DOHH2 (cell line): ENCODE results near the gene NCF4.

Experiments
- H3F3A ChIP-seq: fragments of 200-600 bp; sonication (generic), shearing (Covaris generic); 2 replicates; pipeline ENCODE4 v1.6.0; 2016; ENCODE audit warnings: antibody characterized with exemption, mild to moderate bottlenecking; ENCODE audit not compliant: control insufficient read depth, insufficient read depth
- H3K27ac ChIP-seq: fragments of 200-600 bp; sonication (generic); 2 replicates; pipeline ENCODE4 v1.5.1; 2014; ENCODE audit warnings: low read depth, mild to moderate bottlenecking, low read length, moderate library complexity
- H3K27me3 ChIP-seq: fragments of 200-600 bp; sonication (generic); 2 replicates; pipeline ENCODE4 v1.6.1; 2014; ENCODE audit warnings: mild to moderate bottlenecking, low read length, mixed read lengths; ENCODE audit not compliant: control insufficient read depth
- H3K36me3 ChIP-seq: fragments of 200-600 bp; sonication (generic); 2 replicates; pipeline ENCODE4 v1.6.1; 2014; ENCODE audit warnings: mild to moderate bottlenecking, low read length, moderate library complexity, mixed read lengths; ENCODE audit not compliant: control insufficient read depth
- H3K4me1 ChIP-seq: fragments of 200-600 bp; sonication (generic); 2 replicates; pipeline ENCODE4 v1.6.1; 2014; ENCODE audit warnings: mild to moderate bottlenecking, low read length, mixed read lengths; ENCODE audit not compliant: control insufficient read depth
- H3K4me2 ChIP-seq: fragments of 200-600 bp; sonication (generic); 2 replicates; pipeline ENCODE4 v1.6.0; 2014; ENCODE audit warnings: mild to moderate bottlenecking, low read length, moderate library complexity
- H3K4me3 ChIP-seq: fragments of 200-600 bp; sonication (generic); 2 replicates; pipeline ENCODE4 v1.5.1; 2014; ENCODE audit warnings: mild to moderate bottlenecking, low read length, mixed read lengths
- H3K79me2 ChIP-seq: fragments of 200-600 bp; sonication (generic); 2 replicates; pipeline ENCODE4 v1.6.1; 2014; ENCODE audit warnings: mild to moderate bottlenecking, low read length, mixed read lengths; ENCODE audit not compliant: control insufficient read depth
- H3K9me2 ChIP-seq: fragments of 200-600 bp; sonication (generic); replicated peaks from 2 replicates; pipeline ENCODE4 v1.6.1; 2014; ENCODE audit warnings: mild to moderate bottlenecking, low read length, mixed read lengths; ENCODE audit not compliant: control insufficient read depth
- H3K9me3 ChIP-seq: fragments of 200-600 bp; sonication (generic); 2 replicates; pipeline ENCODE4 v1.6.1; 2014; ENCODE audit warnings: antibody characterized with exemption, low read length, mixed read lengths; ENCODE audit not compliant: control insufficient read depth, insufficient read depth
- H4K20me1 ChIP-seq: fragments of 200-600 bp; sonication (generic); 2 replicates; pipeline ENCODE4 v1.6.0; 2014; ENCODE audit warnings: low read depth, mild to moderate bottlenecking, antibody characterized with exemption, low read length, moderate library complexity; ENCODE audit not compliant: control insufficient read depth, insufficient read depth
- EZH2phosphoT487 ChIP-seq: fragments of 200-600 bp; sonication (generic); IDR thresholded peaks from 2 replicates; pipeline ENCODE4 v1.6.1; 2017; ENCODE audit warnings: borderline replicate concordance, mild to moderate bottlenecking, antibody characterized with exemption, low read length, moderate library complexity, mixed read lengths
- TF ChIP-seq, protein P1 (sequence below): fragments of 200-600 bp; sonication (generic); IDR thresholded peaks from one replicate; pipeline ENCODE4 v1.5.1; 2014; ENCODE audit warnings: antibody characterized with exemption, mild to moderate bottlenecking, low read depth, low read length; ENCODE audit not compliant: poor library complexity, severe bottlenecking

Gene NCF4

GRCh38 chr22:36875741-36876140 lies 14.9 kb downstream of the NCF4 start:
- no peak overlapping the region for H3K4me2 ChIP-seq
- H3K79me2 ChIP-seq, result no peaks in the 10 kb centered on the region
- no peaks in the 10 kb centered on the region for H3K9me2 ChIP-seq
- H3K27me3 ChIP-seq, result no peaks in the 10 kb centered on the region
- TF ChIP-seq, protein P1, sequence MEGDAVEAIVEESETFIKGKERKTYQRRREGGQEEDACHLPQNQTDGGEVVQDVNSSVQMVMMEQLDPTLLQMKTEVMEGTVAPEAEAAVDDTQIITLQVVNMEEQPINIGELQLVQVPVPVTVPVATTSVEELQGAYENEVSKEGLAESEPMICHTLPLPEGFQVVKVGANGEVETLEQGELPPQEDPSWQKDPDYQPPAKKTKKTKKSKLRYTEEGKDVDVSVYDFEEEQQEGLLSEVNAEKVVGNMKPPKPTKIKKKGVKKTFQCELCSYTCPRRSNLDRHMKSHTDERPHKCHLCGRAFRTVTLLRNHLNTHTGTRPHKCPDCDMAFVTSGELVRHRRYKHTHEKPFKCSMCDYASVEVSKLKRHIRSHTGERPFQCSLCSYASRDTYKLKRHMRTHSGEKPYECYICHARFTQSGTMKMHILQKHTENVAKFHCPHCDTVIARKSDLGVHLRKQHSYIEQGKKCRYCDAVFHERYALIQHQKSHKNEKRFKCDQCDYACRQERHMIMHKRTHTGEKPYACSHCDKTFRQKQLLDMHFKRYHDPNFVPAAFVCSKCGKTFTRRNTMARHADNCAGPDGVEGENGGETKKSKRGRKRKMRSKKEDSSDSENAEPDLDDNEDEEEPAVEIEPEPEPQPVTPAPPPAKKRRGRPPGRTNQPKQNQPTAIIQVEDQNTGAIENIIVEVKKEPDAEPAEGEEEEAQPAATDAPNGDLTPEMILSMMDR, result no peak
- no peak for TF ChIP-seq EZH2phosphoT487
- peaks cover 3% of the 10 kb centered on the region; the same call in 1 of the 2 replicates for H3K4me1 ChIP-seq
- H3K27ac ChIP-seq, result no peak overlapping the region
- H3F3A ChIP-seq, result no peaks in the 10 kb centered on the region
- H3K36me3 ChIP-seq, result peaks cover 62% of the 10 kb centered on the region
- no peaks in the 10 kb centered on the region for H4K20me1 ChIP-seq
- no peak overlapping the region for H3K4me3 ChIP-seq
- no peaks in the 10 kb centered on the region for H3K9me3 ChIP-seq

DNA sequence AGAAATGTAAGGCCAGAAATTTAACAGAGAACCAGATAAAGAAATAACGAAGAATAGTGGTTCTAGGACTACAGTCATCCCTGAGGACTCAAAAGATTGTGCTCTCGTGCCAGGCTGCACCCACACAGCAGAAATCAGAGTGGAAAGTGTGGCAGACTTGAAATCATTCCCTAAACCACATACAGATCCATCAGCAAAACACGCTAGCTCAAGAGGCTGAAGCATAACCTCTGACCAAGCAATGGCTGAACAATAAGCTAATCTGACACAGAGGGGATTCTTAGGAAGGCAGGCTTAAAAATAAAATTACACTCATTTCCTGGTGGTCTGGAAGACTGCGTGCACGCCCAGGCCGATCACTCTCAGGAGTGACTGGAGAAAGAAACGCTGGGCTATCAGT lies 19.0 kb downstream of the NCF4 start:
- no peaks in the 10 kb centered on the region for H3K9me2 ChIP-seq
- no peaks in the 10 kb centered on the region for H3K4me1 ChIP-seq
- no peak overlapping the region for H3K27ac ChIP-seq
- no peaks in the 10 kb centered on the region for H3K79me2 ChIP-seq
- H3K4me2 ChIP-seq, result no peak overlapping the region
- H3F3A ChIP-seq, result no peaks in the 10 kb centered on the region
- no peaks in the 10 kb centered on the region for H4K20me1 ChIP-seq
- peaks cover 8% of the 10 kb centered on the region; the same call in 1 of the 2 replicates for H3K9me3 ChIP-seq
- H3K36me3 ChIP-seq, result peaks cover 23% of the 10 kb centered on the region
- no peak overlapping the region for H3K4me3 ChIP-seq
- TF ChIP-seq, protein P1, result no peak
- TF ChIP-seq EZH2phosphoT487, result no peak
- H3K27me3 ChIP-seq, result peaks cover 8% of the 10 kb centered on the region

DNA sequence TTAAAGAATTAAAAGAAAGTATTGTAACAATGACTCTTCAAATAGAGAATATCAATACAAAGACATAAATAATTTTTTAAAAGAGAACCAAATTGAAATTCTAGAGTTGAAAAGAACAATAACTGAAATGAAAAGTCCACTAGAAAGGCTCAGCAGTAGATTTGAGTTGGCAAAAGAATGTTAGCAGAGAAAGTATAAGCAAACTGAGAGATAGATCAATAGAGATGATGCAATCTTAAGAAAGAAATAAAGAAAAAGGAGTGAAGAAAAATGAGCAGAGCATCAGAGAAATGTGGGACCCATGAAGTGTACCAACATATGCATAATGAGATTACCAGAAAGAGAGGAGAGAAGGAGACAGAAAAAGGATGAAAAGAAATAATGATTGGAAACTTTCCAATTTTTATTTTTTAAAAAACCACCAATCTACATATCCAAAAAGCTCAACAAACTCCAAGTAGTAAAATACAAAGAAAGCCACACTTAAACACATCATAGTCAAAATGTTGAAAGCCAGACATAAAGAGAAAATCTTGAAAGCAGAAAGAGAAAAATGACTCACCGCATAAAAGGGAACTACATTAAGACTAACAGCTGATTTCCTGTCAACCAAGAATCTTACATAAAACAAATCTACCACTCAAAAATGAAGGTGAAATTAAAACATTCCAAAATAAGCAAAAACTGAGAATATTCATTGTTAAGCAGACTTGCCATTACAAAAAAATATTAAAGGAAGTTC lies 20.9 kb downstream of the NCF4 start:
- Histone ChIP-seq H3K4me1 (no peaks in the 10 kb centered on the region), H3K9me3 (peaks cover 8% of the 10 kb centered on the region; the same call in 1 of the 2 replicates), H3K27me3 (peaks cover 12% of the 10 kb centered on the region), H3K4me2 (no peak overlapping the region), H3K4me3 (no peak overlapping the region), H4K20me1 (no peaks in the 10 kb centered on the region), H3F3A (no peaks in the 10 kb centered on the region), H3K9me2 (no peaks in the 10 kb centered on the region), H3K27ac (no peak overlapping the region), H3K79me2 (no peaks in the 10 kb centered on the region), H3K36me3 (peaks cover 10% of the 10 kb centered on the region)
- TF ChIP-seq, protein P1, result no peak
